ENCODE results near the gene PLEKHB2.
"Not testable (repeated sequence)": the region's sequence is repeated elsewhere in the genome, so short reads cannot be mapped to it uniquely, and the experiment has no call there.

PLEKHB2 gene

GRCh38 chr2:131196186-131196585 lies 91.0 kb downstream of the PLEKHB2 start:
- not testable (repeated sequence) for H3K27ac ChIP-seq (ENCODE audit: low read depth in 2 of 2, low read length in 2 of 2); H3K9ac ChIP-seq (ENCODE audit: low read depth in 1 of 2, low read length in 2 of 2); H3K27me3 ChIP-seq (ENCODE audit: control insufficient read depth in 2 of 2, insufficient read depth in 2 of 2, low read length in 2 of 2); H3K9me3 ChIP-seq (ENCODE audit: control insufficient read depth in 2 of 2, low read length in 2 of 2); H3K36me3 ChIP-seq (ENCODE audit: control insufficient read depth in 2 of 2, insufficient read depth in 2 of 2, low read length in 2 of 2); H3K4me3 ChIP-seq (ENCODE audit: low read length in 2 of 2); H3K4me1 ChIP-seq (ENCODE audit: control insufficient read depth in 2 of 2, insufficient read depth in 2 of 2, low read length in 2 of 2)

All from mucosa of rectum (tissue), 2 donors.